WTC11 (cell line): ENCODE data around the gene RABEP2.

Experiments used
- ESRRA ChIP-seq: sonication (generic); formaldehyde crosslinking; IDR thresholded peaks from 2 replicates; pipeline ENCODE4 v1.8.1; 2022; ENCODE audit warnings: mild to moderate bottlenecking, missing genetic modification reagents, borderline replicate concordance
- ETV6 ChIP-seq: sonication (generic); formaldehyde crosslinking; IDR thresholded peaks from 2 replicates; pipeline ENCODE4 v1.8.1; 2022; ENCODE audit warnings: mild to moderate bottlenecking, missing genetic modification reagents
- JUN ChIP-seq: sonication (generic); formaldehyde crosslinking; IDR thresholded peaks from 2 replicates; pipeline ENCODE4 v1.8.0; 2023; ENCODE audit warnings: mild to moderate bottlenecking, missing genetic modification reagents
- MXD4 ChIP-seq: fragments of 250-450 bp; sonication (Bioruptor Pico); IDR thresholded peaks from 2 replicates; pipeline ENCODE4 v1.8.0; 2021; ENCODE audit warnings: mild to moderate bottlenecking, moderate library complexity, borderline replicate concordance
- NR3C1 ChIP-seq: sonication (generic); formaldehyde crosslinking; conservative IDR thresholded peaks from 2 replicates; pipeline ENCODE4 v1.8.1; 2023; ENCODE audit warnings: low read depth, mild to moderate bottlenecking, missing genetic modification reagents
- SP1 ChIP-seq: sonication (generic); formaldehyde crosslinking; conservative IDR thresholded peaks from 2 replicates; pipeline ENCODE4 v1.8.1; 2022; ENCODE audit warnings: missing genetic modification reagents
- ZNF121 ChIP-seq: sonication (generic); formaldehyde crosslinking; IDR thresholded peaks from 2 replicates; pipeline ENCODE4 v1.8.0; 2023; ENCODE audit warnings: missing genetic modification reagents
- ZNF396 ChIP-seq: fragments of 250-450 bp; sonication (Bioruptor Pico); IDR thresholded peaks from 2 replicates; pipeline ENCODE4 v1.8.0; 2021; ENCODE audit warnings: mild to moderate bottlenecking, moderate library complexity, borderline replicate concordance
- TF ChIP-seq, protein P1 (sequence below): fragments of 200-600 bp; IDR thresholded peaks from 2 replicates; pipeline ENCODE4 v1.8.0; 2022; ENCODE audit warnings: antibody characterized with exemption
- TF ChIP-seq, protein P2 (sequence below): sonication (generic); formaldehyde crosslinking; IDR thresholded peaks from 2 replicates; pipeline ENCODE4 v1.8.1; 2022; ENCODE audit warnings: mild to moderate bottlenecking, moderate library complexity, missing genetic modification reagents
- TF ChIP-seq, protein P3 (sequence below): sonication (generic); formaldehyde crosslinking; IDR thresholded peaks from 2 replicates; pipeline ENCODE4 v1.8.0; 2022; ENCODE audit warnings: mild to moderate bottlenecking, missing genetic modification reagents
- TF ChIP-seq, protein P4 (sequence below): sonication (generic); formaldehyde crosslinking; IDR thresholded peaks from 2 replicates; pipeline ENCODE4 v1.8.0; 2022; ENCODE audit warnings: missing genetic modification reagents
- TF ChIP-seq, protein P5 (sequence below): sonication (generic); formaldehyde crosslinking; IDR thresholded peaks from 2 replicates; pipeline ENCODE4 v1.8.1; 2023; ENCODE audit warnings: mild to moderate bottlenecking, missing genetic modification reagents

DNA sequence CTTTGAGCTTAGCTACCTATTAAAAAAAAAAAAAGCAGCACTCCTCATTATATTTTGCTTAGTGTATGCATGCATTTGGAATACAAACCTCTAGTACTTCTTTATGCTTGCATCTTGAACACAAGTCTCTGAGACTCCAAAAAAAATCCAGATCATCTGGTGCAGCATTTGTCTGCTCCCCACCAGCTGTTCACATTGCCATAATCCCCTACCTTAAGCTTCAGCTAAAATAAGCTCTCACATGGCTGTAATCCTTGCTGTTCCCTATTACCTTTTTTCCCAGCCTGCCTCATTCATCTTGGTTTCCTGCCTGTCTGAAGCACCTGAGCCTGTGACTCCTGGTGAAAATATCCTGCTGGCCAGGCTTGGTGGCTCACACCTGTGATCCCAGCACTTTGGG is 18.2 kb upstream of the RABEP2 start:
- TF ChIP-seq ETV6 (CRISPR knock-in tag) (no peak), ESRRA (CRISPR knock-in tag) (no peak), JUN (no peak), MXD4 (CRISPR knock-in tag) (no peak), ZNF121 (CRISPR knock-in tag) (no peak), NR3C1 (CRISPR knock-in tag) (no peak), ZNF396 (no peak), SP1 (CRISPR knock-in tag) (no peak)
- TF ChIP-seq, protein P1, sequence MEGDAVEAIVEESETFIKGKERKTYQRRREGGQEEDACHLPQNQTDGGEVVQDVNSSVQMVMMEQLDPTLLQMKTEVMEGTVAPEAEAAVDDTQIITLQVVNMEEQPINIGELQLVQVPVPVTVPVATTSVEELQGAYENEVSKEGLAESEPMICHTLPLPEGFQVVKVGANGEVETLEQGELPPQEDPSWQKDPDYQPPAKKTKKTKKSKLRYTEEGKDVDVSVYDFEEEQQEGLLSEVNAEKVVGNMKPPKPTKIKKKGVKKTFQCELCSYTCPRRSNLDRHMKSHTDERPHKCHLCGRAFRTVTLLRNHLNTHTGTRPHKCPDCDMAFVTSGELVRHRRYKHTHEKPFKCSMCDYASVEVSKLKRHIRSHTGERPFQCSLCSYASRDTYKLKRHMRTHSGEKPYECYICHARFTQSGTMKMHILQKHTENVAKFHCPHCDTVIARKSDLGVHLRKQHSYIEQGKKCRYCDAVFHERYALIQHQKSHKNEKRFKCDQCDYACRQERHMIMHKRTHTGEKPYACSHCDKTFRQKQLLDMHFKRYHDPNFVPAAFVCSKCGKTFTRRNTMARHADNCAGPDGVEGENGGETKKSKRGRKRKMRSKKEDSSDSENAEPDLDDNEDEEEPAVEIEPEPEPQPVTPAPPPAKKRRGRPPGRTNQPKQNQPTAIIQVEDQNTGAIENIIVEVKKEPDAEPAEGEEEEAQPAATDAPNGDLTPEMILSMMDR: no peak
- TF ChIP-seq, protein P2, sequence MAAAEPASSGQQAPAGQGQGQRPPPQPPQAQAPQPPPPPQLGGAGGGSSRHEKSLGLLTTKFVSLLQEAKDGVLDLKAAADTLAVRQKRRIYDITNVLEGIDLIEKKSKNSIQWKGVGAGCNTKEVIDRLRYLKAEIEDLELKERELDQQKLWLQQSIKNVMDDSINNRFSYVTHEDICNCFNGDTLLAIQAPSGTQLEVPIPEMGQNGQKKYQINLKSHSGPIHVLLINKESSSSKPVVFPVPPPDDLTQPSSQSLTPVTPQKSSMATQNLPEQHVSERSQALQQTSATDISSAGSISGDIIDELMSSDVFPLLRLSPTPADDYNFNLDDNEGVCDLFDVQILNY: no peak
- TF ChIP-seq, protein P3, sequence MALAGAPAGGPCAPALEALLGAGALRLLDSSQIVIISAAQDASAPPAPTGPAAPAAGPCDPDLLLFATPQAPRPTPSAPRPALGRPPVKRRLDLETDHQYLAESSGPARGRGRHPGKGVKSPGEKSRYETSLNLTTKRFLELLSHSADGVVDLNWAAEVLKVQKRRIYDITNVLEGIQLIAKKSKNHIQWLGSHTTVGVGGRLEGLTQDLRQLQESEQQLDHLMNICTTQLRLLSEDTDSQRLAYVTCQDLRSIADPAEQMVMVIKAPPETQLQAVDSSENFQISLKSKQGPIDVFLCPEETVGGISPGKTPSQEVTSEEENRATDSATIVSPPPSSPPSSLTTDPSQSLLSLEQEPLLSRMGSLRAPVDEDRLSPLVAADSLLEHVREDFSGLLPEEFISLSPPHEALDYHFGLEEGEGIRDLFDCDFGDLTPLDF: no peak
- TF ChIP-seq, protein P4, sequence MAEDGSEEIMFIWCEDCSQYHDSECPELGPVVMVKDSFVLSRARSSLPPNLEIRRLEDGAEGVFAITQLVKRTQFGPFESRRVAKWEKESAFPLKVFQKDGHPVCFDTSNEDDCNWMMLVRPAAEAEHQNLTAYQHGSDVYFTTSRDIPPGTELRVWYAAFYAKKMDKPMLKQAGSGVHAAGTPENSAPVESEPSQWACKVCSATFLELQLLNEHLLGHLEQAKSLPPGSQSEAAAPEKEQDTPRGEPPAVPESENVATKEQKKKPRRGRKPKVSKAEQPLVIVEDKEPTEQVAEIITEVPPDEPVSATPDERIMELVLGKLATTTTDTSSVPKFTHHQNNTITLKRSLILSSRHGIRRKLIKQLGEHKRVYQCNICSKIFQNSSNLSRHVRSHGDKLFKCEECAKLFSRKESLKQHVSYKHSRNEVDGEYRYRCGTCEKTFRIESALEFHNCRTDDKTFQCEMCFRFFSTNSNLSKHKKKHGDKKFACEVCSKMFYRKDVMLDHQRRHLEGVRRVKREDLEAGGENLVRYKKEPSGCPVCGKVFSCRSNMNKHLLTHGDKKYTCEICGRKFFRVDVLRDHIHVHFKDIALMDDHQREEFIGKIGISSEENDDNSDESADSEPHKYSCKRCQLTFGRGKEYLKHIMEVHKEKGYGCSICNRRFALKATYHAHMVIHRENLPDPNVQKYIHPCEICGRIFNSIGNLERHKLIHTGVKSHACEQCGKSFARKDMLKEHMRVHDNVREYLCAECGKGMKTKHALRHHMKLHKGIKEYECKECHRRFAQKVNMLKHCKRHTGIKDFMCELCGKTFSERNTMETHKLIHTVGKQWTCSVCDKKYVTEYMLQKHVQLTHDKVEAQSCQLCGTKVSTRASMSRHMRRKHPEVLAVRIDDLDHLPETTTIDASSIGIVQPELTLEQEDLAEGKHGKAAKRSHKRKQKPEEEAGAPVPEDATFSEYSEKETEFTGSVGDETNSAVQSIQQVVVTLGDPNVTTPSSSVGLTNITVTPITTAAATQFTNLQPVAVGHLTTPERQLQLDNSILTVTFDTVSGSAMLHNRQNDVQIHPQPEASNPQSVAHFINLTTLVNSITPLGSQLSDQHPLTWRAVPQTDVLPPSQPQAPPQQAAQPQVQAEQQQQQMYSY (CRISPR knock-in tag): no peak
- TF ChIP-seq, protein P5, sequence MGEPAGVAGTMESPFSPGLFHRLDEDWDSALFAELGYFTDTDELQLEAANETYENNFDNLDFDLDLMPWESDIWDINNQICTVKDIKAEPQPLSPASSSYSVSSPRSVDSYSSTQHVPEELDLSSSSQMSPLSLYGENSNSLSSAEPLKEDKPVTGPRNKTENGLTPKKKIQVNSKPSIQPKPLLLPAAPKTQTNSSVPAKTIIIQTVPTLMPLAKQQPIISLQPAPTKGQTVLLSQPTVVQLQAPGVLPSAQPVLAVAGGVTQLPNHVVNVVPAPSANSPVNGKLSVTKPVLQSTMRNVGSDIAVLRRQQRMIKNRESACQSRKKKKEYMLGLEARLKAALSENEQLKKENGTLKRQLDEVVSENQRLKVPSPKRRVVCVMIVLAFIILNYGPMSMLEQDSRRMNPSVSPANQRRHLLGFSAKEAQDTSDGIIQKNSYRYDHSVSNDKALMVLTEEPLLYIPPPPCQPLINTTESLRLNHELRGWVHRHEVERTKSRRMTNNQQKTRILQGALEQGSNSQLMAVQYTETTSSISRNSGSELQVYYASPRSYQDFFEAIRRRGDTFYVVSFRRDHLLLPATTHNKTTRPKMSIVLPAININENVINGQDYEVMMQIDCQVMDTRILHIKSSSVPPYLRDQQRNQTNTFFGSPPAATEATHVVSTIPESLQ: no peak
